CD14-positive monocyte (primary cell): ENCODE measurements around the gene GPC5. TPM values are rescaled to one million over a fixed set of nuclear protein-coding genes. Genes with fewer than 3 reads are reported as not detected.

ENCODE experiments used
- DNase-seq, 3 donors: peaks; one replicate each; pipeline ENCODE4 v3.0.0-alpha.2; 2011 to 2022
- H2AFZ ChIP-seq: 2 replicates; pipeline ENCODE4 v1.6.0; 2012; ENCODE audit warnings: mild to moderate bottlenecking, low read depth, low read length, inconsistent platforms; ENCODE audit not compliant: insufficient read depth, poor library complexity, severe bottlenecking
- H3K27ac ChIP-seq, 2 donors: 1 replicate in 1 of 2; 2 replicates in 1 of 2; pipeline ENCODE4 v1.5.1; 2012 to 2013; ENCODE audit warnings: low read length in 2 of 2, control low read depth in 1 of 2, inconsistent platforms in 1 of 2, low read depth in 1 of 2, mild to moderate bottlenecking in 1 of 2
- H3K27me3 ChIP-seq, 2 donors: one replicate each; pipeline versions ENCODE4 v1.6.0 to v1.6.1; 2011 to 2013; ENCODE audit warnings: low read length in 2 of 2; ENCODE audit not compliant: control insufficient read depth in 2 of 2, insufficient read depth in 2 of 2
- H3K36me3 ChIP-seq, 2 donors: replicated peaks in 1 of 2; 1 replicate in 1 of 2; 2 replicates in 1 of 2; pipeline versions ENCODE4 v1.5.1 to v1.6.1; 2012 to 2013; ENCODE audit warnings: low read length in 2 of 2, control low read depth in 1 of 2, inconsistent platforms in 1 of 2, mild to moderate bottlenecking in 1 of 2; ENCODE audit not compliant: insufficient read depth in 2 of 2, control insufficient read depth in 1 of 2
- H3K4me1 ChIP-seq, 2 donors: 1 replicate in 1 of 2; 2 replicates in 1 of 2; pipeline versions ENCODE4 v1.5.1 to v1.6.1; 2012 to 2013; ENCODE audit warnings: low read length in 2 of 2, control low read depth in 1 of 2, inconsistent platforms in 1 of 2, mild to moderate bottlenecking in 1 of 2, moderate library complexity in 1 of 2; ENCODE audit not compliant: insufficient read depth in 2 of 2, control insufficient read depth in 1 of 2
- H3K4me2 ChIP-seq: replicated peaks from 2 replicates; pipeline ENCODE3; 2012; ENCODE audit warnings: low read length, moderate library complexity, mild to moderate bottlenecking; ENCODE audit not compliant: poor library complexity, severe bottlenecking; ENCODE audit errors: extremely low read depth
- H3K4me3 ChIP-seq, 3 experiments: fragments of 200-600 bp in 1 of 3; sonication (generic) in 1 of 3; replicated peaks in 1 of 3; 1 replicate in 2 of 3; 2 replicates in 1 of 3; pipeline ENCODE4 v1.5.1; 2011 to 2013; ENCODE audit warnings: low read length in 3 of 3, mild to moderate bottlenecking in 3 of 3, control low read depth in 2 of 3, low read depth in 2 of 3, inconsistent platforms in 1 of 3, moderate library complexity in 1 of 3
- H3K79me2 ChIP-seq: 2 replicates; pipeline ENCODE4 v1.6.0; 2012; ENCODE audit warnings: mild to moderate bottlenecking, control low read depth, inconsistent platforms, low read length, moderate library complexity; ENCODE audit not compliant: insufficient read depth
- H3K9ac ChIP-seq: 2 replicates; pipeline ENCODE4 v1.6.0; 2017; ENCODE audit warnings: low read length, mild to moderate bottlenecking; ENCODE audit not compliant: insufficient read depth, poor library complexity, severe bottlenecking
- H3K9me3 ChIP-seq, 2 donors: replicated peaks in 1 of 2; 1 replicate in 1 of 2; 2 replicates in 1 of 2; pipeline versions ENCODE4 v1.5.1 to v1.6.1; 2012 to 2013; ENCODE audit warnings: low read length in 2 of 2, control low read depth in 1 of 2; ENCODE audit not compliant: control insufficient read depth in 1 of 2, insufficient read depth in 1 of 2
- H4K20me1 ChIP-seq: 2 replicates; pipeline ENCODE4 v1.6.0; 2012; ENCODE audit warnings: mild to moderate bottlenecking, low read length, control low read depth, moderate library complexity; ENCODE audit not compliant: insufficient read depth
- H3K27ac Mint-ChIP-seq, 7 donors: one replicate each; pipeline ENCODE4 v1.8.0; 2020; ENCODE audit warnings: mild to moderate bottlenecking in 7 of 7, mixed read lengths in 7 of 7, moderate library complexity in 6 of 7, inconsistent platforms in 2 of 7
- H3K27me3 Mint-ChIP-seq, 3 donors: one replicate each; pipeline ENCODE4 v1.8.0; 2021 to 2022; ENCODE audit warnings: low read depth in 3 of 3, mild to moderate bottlenecking in 3 of 3, mixed read lengths in 3 of 3, moderate library complexity in 3 of 3, inconsistent platforms in 1 of 3
- H3K36me3 Mint-ChIP-seq, 2 donors: one replicate each; pipeline ENCODE4 v1.8.0; 2020; ENCODE audit warnings: mixed read lengths in 2 of 2, inconsistent platforms in 1 of 2, mild to moderate bottlenecking in 1 of 2
- H3K4me1 Mint-ChIP-seq: one replicate; pipeline ENCODE4 v1.8.0; 2020; ENCODE audit warnings: mild to moderate bottlenecking, mixed read lengths
- H3K4me3 Mint-ChIP-seq, 2 donors: one replicate each; pipeline ENCODE4 v1.8.0; 2020; ENCODE audit warnings: mild to moderate bottlenecking in 2 of 2, mixed read lengths in 2 of 2, moderate library complexity in 1 of 2
- H3K9me3 Mint-ChIP-seq, 7 donors: one replicate each; pipeline ENCODE4 v1.8.0; 2020 to 2022; ENCODE audit warnings: mixed read lengths in 7 of 7, mild to moderate bottlenecking in 6 of 7, moderate library complexity in 6 of 7, inconsistent platforms in 2 of 7
- CTCF ChIP-seq: fragments of 200-600 bp; IDR thresholded peaks from one replicate; pipeline ENCODE4 v1.8.0; 2022; ENCODE audit warnings: antibody characterized with exemption, mild to moderate bottlenecking
- WGBS: methylation state at CpG from one replicate; pipeline ENCODE4 v1.1.5; 2013; ENCODE audit warnings: missing lambda C conversion rate; ENCODE audit not compliant: insufficient coverage; 5-methylcytosine and 5-hydroxymethylcytosine counted together
- intact Hi-C, 2 donors: fragments of 100-400 bp; cut with micrococcal nuclease; formaldehyde crosslinking; loops; one replicate each; pipeline versions ENCODE4 v1.15.0 to v1.15.1; 2023
- polyA plus RNA-seq, 3 donors: library from polyadenylated mRNA; depleted of rRNA in 1 of 3; unstranded in 2 of 3; stranded (reverse) in 1 of 3; fragments of 300-500 nt in 2 of 3; fragments of >200 nt in 1 of 3; fragmentation: Illumina TruSeq in 2 of 3; gene quantifications; 1 replicate in 2 of 3; 2 replicates in 1 of 3; pipeline ENCODE4 v1.2.3, GENCODE V29; 2012 to 2021

The GPC5 gene
- polyA plus RNA-seq, 3 donors: not detected

GRCh38 chr13:91620670-91621141 is 222.3 kb downstream of the GPC5 start:
- intact Hi-C loops: no loop called here
- 100% methylated on average over 1 of the region's 2 CpGs for WGBS
- TF ChIP-seq CTCF: no peak

GRCh38 chr13:91621161-91621560 is 222.7 kb downstream of the GPC5 start:
- 86% methylated on average over 2 of the region's 3 CpGs for WGBS
- Mint-ChIP-seq H3K27ac (no peak overlapping the region), H3K27me3 (peaks cover 0 to 1% (median 0%) of the 10 kb centered on the region in 3 donors), H3K4me3 (no peak overlapping the region), H3K9me3 (peaks cover 0 to 10% (median 0%) of the 10 kb centered on the region in 7 donors), H3K4me1 (no peaks in the 10 kb centered on the region), H3K36me3 (no peaks in the 10 kb centered on the region)
- H3K27me3 ChIP-seq: no peaks in the 10 kb centered on the region
- H3K79me2 ChIP-seq: no peaks in the 10 kb centered on the region
- H3K4me2 ChIP-seq: no peak overlapping the region
- intact Hi-C loops: no loop called here
- H3K9me3 ChIP-seq: no peaks in the 10 kb centered on the region
- H3K4me3 ChIP-seq: no peak overlapping the region
- H2AFZ ChIP-seq: no peak overlapping the region
- H3K27ac ChIP-seq: no peak overlapping the region
- no peaks in the 10 kb centered on the region for H4K20me1 ChIP-seq
- no peak overlapping the region for H3K9ac ChIP-seq
- no peaks in the 10 kb centered on the region for H3K4me1 ChIP-seq
- TF ChIP-seq CTCF: no peak
- no peaks in the 10 kb centered on the region for H3K36me3 ChIP-seq
- no peak for DNase-seq

More at GRCh38 chr13:91620670-91621141, 222.3 kb downstream of the GPC5 start:
- no peaks in the 10 kb centered on the region for H3K27me3 ChIP-seq
- H3K27ac Mint-ChIP-seq: no peak overlapping the region
- no peak overlapping the region for H3K4me3 Mint-ChIP-seq
- no peak overlapping the region for H2AFZ ChIP-seq
- no peaks in the 10 kb centered on the region for H3K36me3 ChIP-seq
- H3K4me1 Mint-ChIP-seq: no peaks in the 10 kb centered on the region
- DNase-seq: no peak
- H4K20me1 ChIP-seq: no peaks in the 10 kb centered on the region
- H3K27ac ChIP-seq: no peak overlapping the region
- no peak overlapping the region for H3K9ac ChIP-seq
- H3K27me3 Mint-ChIP-seq: peaks cover 0 to 1% (median 0%) of the 10 kb centered on the region in 3 donors
- no peaks in the 10 kb centered on the region for H3K79me2 ChIP-seq
- H3K9me3 Mint-ChIP-seq: peaks cover 0 to 10% (median 0%) of the 10 kb centered on the region in 7 donors
- no peaks in the 10 kb centered on the region for H3K9me3 ChIP-seq
- no peaks in the 10 kb centered on the region for H3K4me1 ChIP-seq
- no peak overlapping the region for H3K4me2 ChIP-seq
- no peaks in the 10 kb centered on the region for H3K36me3 Mint-ChIP-seq
- no peak overlapping the region for H3K4me3 ChIP-seq
